OCI-LY7 (cell line): Measurements from ENCODE around the gene LTBP2.

Source experiments
- CTCF ChIP-seq: fragments of 200-600 bp; sonication (generic); conservative IDR thresholded peaks from 2 replicates; pipeline ENCODE4 v1.5.1; 2014; ENCODE audit warnings: mild to moderate bottlenecking, antibody characterized with exemption, low read length, moderate library complexity, mixed read lengths
- EZH2phosphoT487 ChIP-seq: fragments of 200-600 bp; sonication (generic); IDR thresholded peaks from 2 replicates; pipeline ENCODE4 v1.6.1; 2018; ENCODE audit warnings: low read depth, borderline replicate concordance, mild to moderate bottlenecking, mixed run types, antibody characterized with exemption, low read length, moderate library complexity, mixed read lengths

DNA sequence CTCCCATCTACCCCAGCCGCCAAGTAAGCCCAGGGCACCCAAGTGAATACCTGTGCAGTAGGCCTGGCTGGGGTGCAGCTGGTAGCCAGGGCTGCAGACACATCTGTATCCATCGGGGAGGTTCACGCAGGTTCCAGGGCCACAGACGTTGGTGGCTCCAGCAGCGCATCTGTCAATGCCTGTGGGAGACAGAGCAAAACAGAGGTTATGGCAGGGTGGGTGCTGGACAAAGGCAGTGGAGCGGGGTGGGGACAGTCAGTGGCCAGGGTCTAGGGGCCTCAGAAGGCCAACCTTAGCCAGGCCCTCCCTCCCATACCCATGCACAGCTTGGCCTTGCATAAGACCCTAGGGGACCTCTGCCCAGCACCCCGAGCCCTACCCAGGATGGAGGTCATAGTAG lies 89.3 kb downstream of the LTBP2 start:
- no peak for TF ChIP-seq CTCF
- TF ChIP-seq EZH2phosphoT487, result no peak
